ENCODE measurements around the gene BRME1. TPM values are rescaled to one million over a fixed set of nuclear protein-coding genes. Genes with fewer than 3 reads are reported as not detected.

Gene BRME1
- total and polyA plus RNA-seq, 2 of the 13 experiments (the other 11 are each of a cell fraction or from before 2014, with no cell fraction given), result 0.74 to 1.5 TPM

GRCh38 chr19:13849991-13850909 lies 55.7 kb downstream of the BRME1 start (continued):
- TF ChIP-seq AFF4 (CRISPR knock-in tag; IDR thresholded peaks at IDR 0.05) (no peak), RAD51 (IDR thresholded peaks at IDR 0.05; ENCODE audit: borderline replicate concordance) (no peak), ZNF12 (CRISPR knock-in tag; IDR thresholded peaks at IDR 0.05) (no peak), POGZ (CRISPR knock-in tag; IDR thresholded peaks at IDR 0.05) (no peak), KDM5B (CRISPR knock-in tag; IDR thresholded peaks at IDR 0.05; ENCODE audit: borderline replicate concordance) (no peak), REST (IDR thresholded peaks at IDR 0.05; ENCODE audit: borderline replicate concordance in 1 of 2, low read depth in 1 of 2, low read length in 2 of 2) (no peak), TFDP2 (CRISPR knock-in tag; IDR thresholded peaks at IDR 0.05) (no peak), ASH2L (IDR thresholded peaks at IDR 0.05; ENCODE audit: insufficient read length, low read depth, low read length) (peak; percentile 52), TFDP1 (CRISPR knock-in tag; IDR thresholded peaks at IDR 0.05; ENCODE audit: borderline replicate concordance) (no peak), MIER2 (CRISPR knock-in tag; IDR thresholded peaks at IDR 0.05) (no peak), GATAD1 (CRISPR knock-in tag; IDR thresholded peaks at IDR 0.05) (no peak), SETDB1 (CRISPR knock-in tag; IDR thresholded peaks at IDR 0.05; ENCODE audit: borderline replicate concordance) (no peak), SUZ12 (IDR thresholded peaks at IDR 0.05; ENCODE audit: low read depth, low read length) (no peak), BRF2 (CRISPR knock-in tag; IDR thresholded peaks at IDR 0.05) (no peak), MTA3 (CRISPR knock-in tag; IDR thresholded peaks at IDR 0.05) (no peak), ZNF775 (CRISPR knock-in tag; IDR thresholded peaks at IDR 0.05; ENCODE audit: borderline replicate concordance) (no peak), ZMAT5 (CRISPR knock-in tag; IDR thresholded peaks at IDR 0.05; ENCODE audit: borderline replicate concordance, low read depth) (no peak)
